Measurements from ENCODE around the gene ARID5B.

- TF ChIP-seq, protein P1, sequence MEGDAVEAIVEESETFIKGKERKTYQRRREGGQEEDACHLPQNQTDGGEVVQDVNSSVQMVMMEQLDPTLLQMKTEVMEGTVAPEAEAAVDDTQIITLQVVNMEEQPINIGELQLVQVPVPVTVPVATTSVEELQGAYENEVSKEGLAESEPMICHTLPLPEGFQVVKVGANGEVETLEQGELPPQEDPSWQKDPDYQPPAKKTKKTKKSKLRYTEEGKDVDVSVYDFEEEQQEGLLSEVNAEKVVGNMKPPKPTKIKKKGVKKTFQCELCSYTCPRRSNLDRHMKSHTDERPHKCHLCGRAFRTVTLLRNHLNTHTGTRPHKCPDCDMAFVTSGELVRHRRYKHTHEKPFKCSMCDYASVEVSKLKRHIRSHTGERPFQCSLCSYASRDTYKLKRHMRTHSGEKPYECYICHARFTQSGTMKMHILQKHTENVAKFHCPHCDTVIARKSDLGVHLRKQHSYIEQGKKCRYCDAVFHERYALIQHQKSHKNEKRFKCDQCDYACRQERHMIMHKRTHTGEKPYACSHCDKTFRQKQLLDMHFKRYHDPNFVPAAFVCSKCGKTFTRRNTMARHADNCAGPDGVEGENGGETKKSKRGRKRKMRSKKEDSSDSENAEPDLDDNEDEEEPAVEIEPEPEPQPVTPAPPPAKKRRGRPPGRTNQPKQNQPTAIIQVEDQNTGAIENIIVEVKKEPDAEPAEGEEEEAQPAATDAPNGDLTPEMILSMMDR (IDR thresholded peaks at IDR 0.05) = no peak
- TF ChIP-seq ATF3 (CRISPR knock-in tag; conservative IDR thresholded peaks at IDR 0.05) (no peak), USF2 (CRISPR knock-in tag; IDR thresholded peaks at IDR 0.05) (no peak), ZNF263 (CRISPR knock-in tag; IDR thresholded peaks at IDR 0.05; ENCODE audit: low read depth) (no peak), MXD4 (CRISPR knock-in tag; IDR thresholded peaks at IDR 0.05; ENCODE audit: borderline replicate concordance) (no peak), SP1 (CRISPR knock-in tag; conservative IDR thresholded peaks at IDR 0.05) (no peak), JUN (CRISPR knock-in tag; IDR thresholded peaks at IDR 0.05) (no peak), MAX (CRISPR knock-in tag; IDR thresholded peaks at IDR 0.05) (no peak), E2F5 (CRISPR knock-in tag; IDR thresholded peaks at IDR 0.05) (no peak), STAT6 (CRISPR knock-in tag; conservative IDR thresholded peaks at IDR 0.05; ENCODE audit: low read depth) (no peak), FOXK1 (CRISPR knock-in tag; IDR thresholded peaks at IDR 0.05) (no peak), FOXJ3 (CRISPR knock-in tag; IDR thresholded peaks at IDR 0.05; ENCODE audit: borderline replicate concordance) (no peak)
- TF ChIP-seq, protein P2, sequence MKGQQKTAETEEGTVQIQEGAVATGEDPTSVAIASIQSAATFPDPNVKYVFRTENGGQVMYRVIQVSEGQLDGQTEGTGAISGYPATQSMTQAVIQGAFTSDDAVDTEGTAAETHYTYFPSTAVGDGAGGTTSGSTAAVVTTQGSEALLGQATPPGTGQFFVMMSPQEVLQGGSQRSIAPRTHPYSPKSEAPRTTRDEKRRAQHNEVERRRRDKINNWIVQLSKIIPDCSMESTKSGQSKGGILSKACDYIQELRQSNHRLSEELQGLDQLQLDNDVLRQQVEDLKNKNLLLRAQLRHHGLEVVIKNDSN (CRISPR knock-in tag; IDR thresholded peaks at IDR 0.05) = no peak
Observed at GRCh38 chr10:61960396-61961120, 59.1 kb downstream of the ARID5B start.

Data from WTC11 (cell line).